Measurements from ENCODE around the gene DTNB. TPM values are rescaled to one million over a fixed set of nuclear protein-coding genes. Genes with fewer than 3 reads are reported as not detected.

Gene DTNB
- total and polyA plus RNA-seq, 2 donors (not counting 3 experiments of a cell fraction or from before 2014, with no cell fraction given) = 11.5 to 17.0 TPM

DNA sequence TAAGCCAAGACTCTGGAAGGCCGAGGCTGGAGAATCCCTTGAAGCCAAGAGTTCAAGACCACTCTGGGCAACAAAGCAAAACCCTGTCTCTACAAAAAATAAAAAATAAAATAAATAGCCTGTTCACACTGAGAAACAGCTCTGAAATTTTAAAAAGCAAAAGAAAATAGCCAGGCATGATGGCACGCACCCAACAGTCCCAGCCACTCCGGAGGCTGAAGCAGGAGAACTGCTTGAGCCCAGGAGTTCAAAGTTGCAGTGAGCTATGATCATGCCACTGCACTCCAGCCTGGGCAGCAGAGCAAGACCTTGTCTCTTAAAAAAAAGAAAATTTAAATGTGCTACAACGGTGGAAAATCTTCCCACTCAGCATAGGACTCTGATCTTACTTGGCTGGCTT is 52.7 kb downstream of the DTNB start:
- no peaks in the 10 kb centered on the region for H3K27me3 ChIP-seq (ENCODE audit: control insufficient read depth in 2 of 2, insufficient read depth in 2 of 2, low read length in 2 of 2)
- no peaks in the 10 kb centered on the region for H3K9me1 ChIP-seq (replicated peaks; ENCODE audit: control insufficient read depth, extremely low read depth, insufficient read depth, low read length)
- BruUV-seq (replicated peaks) = no TSS peak
- no peaks in the 10 kb centered on the region for H4K20me1 ChIP-seq (replicated peaks; ENCODE audit: control insufficient read depth, extremely low read depth, insufficient read depth, low read length)
- intact Hi-C loops (cut with micrococcal nuclease) (no loop called here), dilution Hi-C loops (cut with MboI; ENCODE audit: extremely low pct_ligation_motif_present, low sequenced_read_pairs) (no loop called here)
- H3K4me2 ChIP-seq (ENCODE audit: insufficient read depth, low read length) = no peak overlapping the region
- CTCF ChIA-PET = interaction anchor here (3.9 kb wide), 1 partner anchor 43 kb away, joined by 49 read pairs; no protein-coding TSS in a partner anchor
- TF ChIP-seq FOS (IDR thresholded peaks at IDR 0.05; ENCODE audit: borderline replicate concordance, insufficient read depth, low read length) (no peak), MYC (IDR thresholded peaks at IDR 0.05; ENCODE audit: low read depth, low read length) (no peak), POLR2A (IDR thresholded peaks at IDR 0.05; ENCODE audit: low read depth, low read length) (no peak), GATA2 (IDR thresholded peaks at IDR 0.05; ENCODE audit: insufficient read depth, insufficient read length, low read depth, low read length) (no peak), EZH2 (IDR thresholded peaks at IDR 0.05; ENCODE audit: borderline replicate concordance, low read depth, low read length, severe bottlenecking) (no peak), JUN (IDR thresholded peaks at IDR 0.05; ENCODE audit: borderline replicate concordance, insufficient read depth, insufficient read length, low read depth) (no peak), POLR2AphosphoS5 (IDR thresholded peaks at IDR 0.05; ENCODE audit: insufficient read depth, low read depth, low read length) (no peak)
- TF ChIP-seq, protein P1, sequence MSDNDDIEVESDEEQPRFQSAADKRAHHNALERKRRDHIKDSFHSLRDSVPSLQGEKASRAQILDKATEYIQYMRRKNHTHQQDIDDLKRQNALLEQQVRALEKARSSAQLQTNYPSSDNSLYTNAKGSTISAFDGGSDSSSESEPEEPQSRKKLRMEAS (IDR thresholded peaks at IDR 0.05; ENCODE audit: insufficient read depth, insufficient read length) = no peak
- TF ChIP-seq, protein P2, sequence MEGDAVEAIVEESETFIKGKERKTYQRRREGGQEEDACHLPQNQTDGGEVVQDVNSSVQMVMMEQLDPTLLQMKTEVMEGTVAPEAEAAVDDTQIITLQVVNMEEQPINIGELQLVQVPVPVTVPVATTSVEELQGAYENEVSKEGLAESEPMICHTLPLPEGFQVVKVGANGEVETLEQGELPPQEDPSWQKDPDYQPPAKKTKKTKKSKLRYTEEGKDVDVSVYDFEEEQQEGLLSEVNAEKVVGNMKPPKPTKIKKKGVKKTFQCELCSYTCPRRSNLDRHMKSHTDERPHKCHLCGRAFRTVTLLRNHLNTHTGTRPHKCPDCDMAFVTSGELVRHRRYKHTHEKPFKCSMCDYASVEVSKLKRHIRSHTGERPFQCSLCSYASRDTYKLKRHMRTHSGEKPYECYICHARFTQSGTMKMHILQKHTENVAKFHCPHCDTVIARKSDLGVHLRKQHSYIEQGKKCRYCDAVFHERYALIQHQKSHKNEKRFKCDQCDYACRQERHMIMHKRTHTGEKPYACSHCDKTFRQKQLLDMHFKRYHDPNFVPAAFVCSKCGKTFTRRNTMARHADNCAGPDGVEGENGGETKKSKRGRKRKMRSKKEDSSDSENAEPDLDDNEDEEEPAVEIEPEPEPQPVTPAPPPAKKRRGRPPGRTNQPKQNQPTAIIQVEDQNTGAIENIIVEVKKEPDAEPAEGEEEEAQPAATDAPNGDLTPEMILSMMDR (IDR thresholded peaks at IDR 0.05; ENCODE audit: extremely low read depth in 1 of 2, insufficient read depth in 1 of 2, low read depth in 1 of 2, low read length in 2 of 2) = no peak
- H3K4me1 ChIP-seq (ENCODE audit: control insufficient read depth, extremely low read depth, insufficient read depth, low read length) = peaks cover 34% of the 10 kb centered on the region
- H3K9ac ChIP-seq (replicated peaks; ENCODE audit: extremely low read depth, insufficient read depth, low read length) = no peak overlapping the region
- H3K27ac ChIP-seq (ENCODE audit: insufficient read depth, low read depth, low read length) = no peak overlapping the region
- H3K9me3 ChIP-seq (replicated peaks; ENCODE audit: control insufficient read depth, insufficient read depth, low read length) = no peaks in the 10 kb centered on the region
- H3K4me3 ChIP-seq (replicated peaks in 1 of 3; ENCODE audit: insufficient read depth in 1 of 3, low read depth in 1 of 3, low read length in 3 of 3) = no peak overlapping the region
- H2AFZ ChIP-seq (ENCODE audit: low read depth, low read length) = no peak overlapping the region
- POLR2A ChIA-PET = no interaction called here
- H3K36me3 ChIP-seq (ENCODE audit: control insufficient read depth in 2 of 2, extremely low read depth in 1 of 2, insufficient read depth in 2 of 2, low read length in 2 of 2) = no peaks in the 10 kb centered on the region
- H3K79me2 ChIP-seq (ENCODE audit: control insufficient read depth, insufficient read depth, low read length) = no peaks in the 10 kb centered on the region
- FAIRE-seq = no peak
- no peak for DNase-seq (ENCODE audit: low read depth, low spot score)
